ENCODE measurements around the gene KRTAP10-2.

GRCh38 chr21:44533121-44533890 lies 18.0 kb downstream of the KRTAP10-2 start:
- TF ChIP-seq CTCF (IDR thresholded peaks at IDR 0.05): no peak
- no peak for TF ChIP-seq POLR2A (IDR thresholded peaks at IDR 0.05)

Data from vagina (tissue), 2 donors.